Measurements from ENCODE around the gene LTBP3.
"Not testable (repeated sequence)": the region's sequence is repeated elsewhere in the genome, so short reads cannot be mapped to it uniquely, and the experiment has no call there.

The LTBP3 gene

GRCh38 chr11:65571420-65571819 is 13.3 kb upstream of the LTBP3 start:
- no peak for FAIRE-seq

- FAIRE-seq = no peak
Observed at GRCh38 chr11:65569973-65570918, 12.1 kb upstream of the LTBP3 start, which contains the start of gene ZNRD2. TSS of gene ZNRD2 (plus strand) at chr11:65570477. CDS start at chr11:65570492, 15 bp downstream.

- FAIRE-seq = no peak
Observed at GRCh38 chr11:65569164-65569972, 11.2 kb upstream of the LTBP3 start.

- no peak for FAIRE-seq
Observed at GRCh38 chr11:65565624-65566453, 7.7 kb upstream of the LTBP3 start.

GRCh38 chr11:65564879-65565559 is 6.9 kb upstream of the LTBP3 start:
- not testable (repeated sequence) for FAIRE-seq

- no peak for FAIRE-seq
Observed at GRCh38 chr11:65563601-65564000, 5.4 kb upstream of the LTBP3 start.

GRCh38 chr11:65562788-65563187 is 4.6 kb upstream of the LTBP3 start:
- no peak for FAIRE-seq

- no peak for FAIRE-seq
Observed at GRCh38 chr11:65562020-65562419, 3.9 kb upstream of the LTBP3 start.

GRCh38 chr11:65560555-65561418 is 2.6 kb upstream of the LTBP3 start:
- no peak for FAIRE-seq

GRCh38 chr11:65559951-65560537 is 1.9 kb upstream of the LTBP3 start:
- FAIRE-seq = no peak

GRCh38 chr11:65559535-65559934 is 1.4 kb upstream of the LTBP3 start:
- no peak for FAIRE-seq

GRCh38 chr11:65558930-65559509 is 861 bp upstream of the LTBP3 start:
- no peak for FAIRE-seq

- no peak for FAIRE-seq
Observed at GRCh38 chr11:65557280-65558001, 718 bp downstream of the LTBP3 start.

GRCh38 chr11:65556470-65557279 is 1.5 kb downstream of the LTBP3 start:
- no peak for FAIRE-seq

- no peak for FAIRE-seq
Observed at GRCh38 chr11:65555693-65556231, 2.4 kb downstream of the LTBP3 start.

GRCh38 chr11:65554842-65555430 is 3.2 kb downstream of the LTBP3 start:
- FAIRE-seq = no peak

GRCh38 chr11:65554057-65554818 is 3.9 kb downstream of the LTBP3 start:
- FAIRE-seq = no peak
